Astrocyte (in vitro differentiated cells and primary cell): Measurements from ENCODE around the gene STEAP4. TPM values are rescaled to one million over a fixed set of nuclear protein-coding genes. Genes with fewer than 3 reads are reported as not detected.

Experiments
- DNase-seq: peaks from one replicate; pipeline ENCODE4 v3.0.0-alpha.2; 2010; ENCODE audit warnings: low read depth
- FAIRE-seq: peaks from 2 replicates; lab custom pipeline; 2011; peaks lifted over from hg19 to GRCh38; lab: Jason Lieb, UNC
- H2AFZ ChIP-seq: 2 replicates; pipeline ENCODE4 v1.6.0; 2012; ENCODE audit warnings: low read depth, low read length, inconsistent platforms
- H3K27ac ChIP-seq: 2 replicates; pipeline ENCODE4 v1.5.1; 2011; ENCODE audit warnings: low read depth, low read length, inconsistent platforms
- H3K27me3 ChIP-seq: 2 replicates; pipeline ENCODE4 v1.6.0; 2011; ENCODE audit warnings: low read length, inconsistent platforms; ENCODE audit not compliant: insufficient read depth
- H3K36me3 ChIP-seq: 2 replicates; pipeline ENCODE4 v1.5.1; 2011; ENCODE audit warnings: low read length, inconsistent platforms; ENCODE audit not compliant: insufficient read depth
- H3K4me1 ChIP-seq: 2 replicates; pipeline ENCODE4 v1.5.1; 2011; ENCODE audit warnings: low read length, inconsistent platforms; ENCODE audit not compliant: insufficient read depth
- H3K4me2 ChIP-seq: 2 replicates; pipeline ENCODE4 v1.6.0; 2012; ENCODE audit warnings: low read length, inconsistent platforms
- H3K4me3 ChIP-seq: 2 replicates; pipeline ENCODE4 v1.5.1; 2011; ENCODE audit warnings: low read depth, mild to moderate bottlenecking, low read length, inconsistent platforms; ENCODE audit not compliant: insufficient read depth
- H3K79me2 ChIP-seq: 2 replicates; pipeline ENCODE4 v1.6.0; 2012; ENCODE audit warnings: mild to moderate bottlenecking, low read length, inconsistent platforms; ENCODE audit not compliant: insufficient read depth
- H3K9ac ChIP-seq: 2 replicates; pipeline ENCODE4 v1.6.0; 2012; ENCODE audit warnings: mild to moderate bottlenecking, low read length, inconsistent platforms
- H3K9me3 ChIP-seq: 2 replicates; pipeline ENCODE4 v1.5.1; 2012; ENCODE audit warnings: low read depth, mild to moderate bottlenecking, low read length, inconsistent platforms; ENCODE audit not compliant: insufficient read depth
- H4K20me1 ChIP-seq: 2 replicates; pipeline ENCODE4 v1.6.0; 2012; ENCODE audit warnings: low read length, inconsistent platforms; ENCODE audit not compliant: insufficient read depth
- H3K27ac Mint-ChIP-seq: one replicate; pipeline ENCODE4 v1.8.0; 2021; ENCODE audit warnings: mild to moderate bottlenecking, mixed read lengths; ENCODE audit not compliant: unreplicated experiment
- H3K27me3 Mint-ChIP-seq: one replicate; pipeline ENCODE4 v1.8.0; 2021; ENCODE audit warnings: low read depth, mixed read lengths; ENCODE audit not compliant: unreplicated experiment
- H3K36me3 Mint-ChIP-seq: one replicate; pipeline ENCODE4 v1.8.0; 2021; ENCODE audit warnings: low read depth, mixed read lengths; ENCODE audit not compliant: unreplicated experiment
- H3K4me1 Mint-ChIP-seq: one replicate; pipeline ENCODE4 v1.8.0; 2021; ENCODE audit warnings: low read depth, mixed read lengths; ENCODE audit not compliant: unreplicated experiment
- H3K4me3 Mint-ChIP-seq: one replicate; pipeline ENCODE4 v1.8.0; 2021; ENCODE audit warnings: mild to moderate bottlenecking, moderate library complexity, mixed read lengths; ENCODE audit not compliant: unreplicated experiment
- H3K9me3 Mint-ChIP-seq: one replicate; pipeline ENCODE4 v1.8.0; 2021; ENCODE audit warnings: mild to moderate bottlenecking, mixed read lengths; ENCODE audit not compliant: unreplicated experiment
- EZH2 ChIP-seq: IDR thresholded peaks from 2 replicates; pipeline ENCODE4 v1.6.1; 2012; ENCODE audit warnings: mild to moderate bottlenecking, low read length, inconsistent platforms; ENCODE audit not compliant: insufficient read depth
- total RNA-seq: library from RNA; stranded (reverse); gene quantifications from 2 replicates; pipeline ENCODE4 v1.2.1, GENCODE V29; 2021
- TF ChIP-seq, protein P1 (sequence below): IDR thresholded peaks from 2 replicates; pipeline ENCODE4 v1.5.1; 2011; ENCODE audit warnings: low read depth, mild to moderate bottlenecking, inconsistent platforms, low read length, moderate library complexity; ENCODE audit not compliant: insufficient read depth

Gene STEAP4
- total RNA-seq, 1 donor from 2014 or later, result not detected

- Histone ChIP-seq H3K27ac (no peak overlapping the region), H3K36me3 (no peaks in the 10 kb centered on the region), H3K9me3 (no peaks in the 10 kb centered on the region), H3K4me2 (no peak overlapping the region), H4K20me1 (peaks cover 9% of the 10 kb centered on the region), H2AFZ (no peak overlapping the region), H3K4me1 (peaks cover 21% of the 10 kb centered on the region), H3K27me3 (no peaks in the 10 kb centered on the region), H3K4me3 (no peak overlapping the region), H3K9ac (no peak overlapping the region), H3K79me2 (peaks cover 16% of the 10 kb centered on the region)
- TF ChIP-seq, protein P1, sequence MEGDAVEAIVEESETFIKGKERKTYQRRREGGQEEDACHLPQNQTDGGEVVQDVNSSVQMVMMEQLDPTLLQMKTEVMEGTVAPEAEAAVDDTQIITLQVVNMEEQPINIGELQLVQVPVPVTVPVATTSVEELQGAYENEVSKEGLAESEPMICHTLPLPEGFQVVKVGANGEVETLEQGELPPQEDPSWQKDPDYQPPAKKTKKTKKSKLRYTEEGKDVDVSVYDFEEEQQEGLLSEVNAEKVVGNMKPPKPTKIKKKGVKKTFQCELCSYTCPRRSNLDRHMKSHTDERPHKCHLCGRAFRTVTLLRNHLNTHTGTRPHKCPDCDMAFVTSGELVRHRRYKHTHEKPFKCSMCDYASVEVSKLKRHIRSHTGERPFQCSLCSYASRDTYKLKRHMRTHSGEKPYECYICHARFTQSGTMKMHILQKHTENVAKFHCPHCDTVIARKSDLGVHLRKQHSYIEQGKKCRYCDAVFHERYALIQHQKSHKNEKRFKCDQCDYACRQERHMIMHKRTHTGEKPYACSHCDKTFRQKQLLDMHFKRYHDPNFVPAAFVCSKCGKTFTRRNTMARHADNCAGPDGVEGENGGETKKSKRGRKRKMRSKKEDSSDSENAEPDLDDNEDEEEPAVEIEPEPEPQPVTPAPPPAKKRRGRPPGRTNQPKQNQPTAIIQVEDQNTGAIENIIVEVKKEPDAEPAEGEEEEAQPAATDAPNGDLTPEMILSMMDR, result no peak
- TF ChIP-seq EZH2, result no peak
- Mint-ChIP-seq H3K4me1 (peaks cover 5% of the 10 kb centered on the region), H3K4me3 (no peak overlapping the region), H3K27me3 (no peaks in the 10 kb centered on the region), H3K27ac (no peak overlapping the region), H3K36me3 (no peaks in the 10 kb centered on the region), H3K9me3 (peaks cover 2% of the 10 kb centered on the region)
- no peak for DNase-seq
- FAIRE-seq, result no peak
These were observed 83.4 kb downstream of the STEAP4 start for GRCh38 chr7:88223265-88223664.

Other genes with a start within 250 kb of the STEAP4 start
- gene SRI, start 86.9 kb downstream of the STEAP4 start, total RNA-seq, result 132 and 139 TPM in 2 replicates